ENCODE results near the gene MSI2.

GRCh38 chr17:57400648-57401047 is 144.3 kb downstream of the MSI2 start:
- no peak for TF ChIP-seq CTCF (IDR thresholded peaks at IDR 0.05)
- TF ChIP-seq POLR2A (IDR thresholded peaks at IDR 0.05) = no peak
- no peak for TF ChIP-seq POLR2AphosphoS5 (IDR thresholded peaks at IDR 0.05)
